CD14-positive monocyte (primary cell): ENCODE measurements around the gene EIF4E1B. TPM values are rescaled to one million over a fixed set of nuclear protein-coding genes. Genes with fewer than 3 reads are reported as not detected.

ENCODE experiments used
- DNase-seq, 3 donors: peaks; one replicate each; pipeline ENCODE4 v3.0.0-alpha.2; 2011 to 2022
- H2AFZ ChIP-seq: 2 replicates; pipeline ENCODE4 v1.6.0; 2012; ENCODE audit warnings: mild to moderate bottlenecking, low read depth, low read length, inconsistent platforms; ENCODE audit not compliant: insufficient read depth, poor library complexity, severe bottlenecking
- H3K27ac ChIP-seq, 2 donors: 1 replicate in 1 of 2; 2 replicates in 1 of 2; pipeline ENCODE4 v1.5.1; 2012 to 2013; ENCODE audit warnings: low read length in 2 of 2, control low read depth in 1 of 2, inconsistent platforms in 1 of 2, low read depth in 1 of 2, mild to moderate bottlenecking in 1 of 2
- H3K27me3 ChIP-seq, 2 donors: one replicate each; pipeline versions ENCODE4 v1.6.0 to v1.6.1; 2011 to 2013; ENCODE audit warnings: low read length in 2 of 2; ENCODE audit not compliant: control insufficient read depth in 2 of 2, insufficient read depth in 2 of 2
- H3K36me3 ChIP-seq, 2 donors: replicated peaks in 1 of 2; 1 replicate in 1 of 2; 2 replicates in 1 of 2; pipeline versions ENCODE4 v1.5.1 to v1.6.1; 2012 to 2013; ENCODE audit warnings: low read length in 2 of 2, control low read depth in 1 of 2, inconsistent platforms in 1 of 2, mild to moderate bottlenecking in 1 of 2; ENCODE audit not compliant: insufficient read depth in 2 of 2, control insufficient read depth in 1 of 2
- H3K4me1 ChIP-seq, 2 donors: 1 replicate in 1 of 2; 2 replicates in 1 of 2; pipeline versions ENCODE4 v1.5.1 to v1.6.1; 2012 to 2013; ENCODE audit warnings: low read length in 2 of 2, control low read depth in 1 of 2, inconsistent platforms in 1 of 2, mild to moderate bottlenecking in 1 of 2, moderate library complexity in 1 of 2; ENCODE audit not compliant: insufficient read depth in 2 of 2, control insufficient read depth in 1 of 2
- H3K4me2 ChIP-seq: replicated peaks from 2 replicates; pipeline ENCODE3; 2012; ENCODE audit warnings: low read length, moderate library complexity, mild to moderate bottlenecking; ENCODE audit not compliant: poor library complexity, severe bottlenecking; ENCODE audit errors: extremely low read depth
- H3K4me3 ChIP-seq, 3 experiments: fragments of 200-600 bp in 1 of 3; sonication (generic) in 1 of 3; replicated peaks in 1 of 3; 1 replicate in 2 of 3; 2 replicates in 1 of 3; pipeline ENCODE4 v1.5.1; 2011 to 2013; ENCODE audit warnings: low read length in 3 of 3, mild to moderate bottlenecking in 3 of 3, control low read depth in 2 of 3, low read depth in 2 of 3, inconsistent platforms in 1 of 3, moderate library complexity in 1 of 3
- H3K79me2 ChIP-seq: 2 replicates; pipeline ENCODE4 v1.6.0; 2012; ENCODE audit warnings: mild to moderate bottlenecking, control low read depth, inconsistent platforms, low read length, moderate library complexity; ENCODE audit not compliant: insufficient read depth
- H3K9ac ChIP-seq: 2 replicates; pipeline ENCODE4 v1.6.0; 2017; ENCODE audit warnings: low read length, mild to moderate bottlenecking; ENCODE audit not compliant: insufficient read depth, poor library complexity, severe bottlenecking
- H3K9me3 ChIP-seq, 2 donors: replicated peaks in 1 of 2; 1 replicate in 1 of 2; 2 replicates in 1 of 2; pipeline versions ENCODE4 v1.5.1 to v1.6.1; 2012 to 2013; ENCODE audit warnings: low read length in 2 of 2, control low read depth in 1 of 2; ENCODE audit not compliant: control insufficient read depth in 1 of 2, insufficient read depth in 1 of 2
- H4K20me1 ChIP-seq: 2 replicates; pipeline ENCODE4 v1.6.0; 2012; ENCODE audit warnings: mild to moderate bottlenecking, low read length, control low read depth, moderate library complexity; ENCODE audit not compliant: insufficient read depth
- H3K27ac Mint-ChIP-seq, 7 donors: one replicate each; pipeline ENCODE4 v1.8.0; 2020; ENCODE audit warnings: mild to moderate bottlenecking in 7 of 7, mixed read lengths in 7 of 7, moderate library complexity in 6 of 7, inconsistent platforms in 2 of 7
- H3K27me3 Mint-ChIP-seq, 3 donors: one replicate each; pipeline ENCODE4 v1.8.0; 2021 to 2022; ENCODE audit warnings: low read depth in 3 of 3, mild to moderate bottlenecking in 3 of 3, mixed read lengths in 3 of 3, moderate library complexity in 3 of 3, inconsistent platforms in 1 of 3
- H3K36me3 Mint-ChIP-seq, 2 donors: one replicate each; pipeline ENCODE4 v1.8.0; 2020; ENCODE audit warnings: mixed read lengths in 2 of 2, inconsistent platforms in 1 of 2, mild to moderate bottlenecking in 1 of 2
- H3K4me1 Mint-ChIP-seq: one replicate; pipeline ENCODE4 v1.8.0; 2020; ENCODE audit warnings: mild to moderate bottlenecking, mixed read lengths
- H3K4me3 Mint-ChIP-seq, 2 donors: one replicate each; pipeline ENCODE4 v1.8.0; 2020; ENCODE audit warnings: mild to moderate bottlenecking in 2 of 2, mixed read lengths in 2 of 2, moderate library complexity in 1 of 2
- H3K9me3 Mint-ChIP-seq, 7 donors: one replicate each; pipeline ENCODE4 v1.8.0; 2020 to 2022; ENCODE audit warnings: mixed read lengths in 7 of 7, mild to moderate bottlenecking in 6 of 7, moderate library complexity in 6 of 7, inconsistent platforms in 2 of 7
- WGBS: methylation state at CpG from one replicate; pipeline ENCODE4 v1.1.5; 2013; ENCODE audit warnings: missing lambda C conversion rate; ENCODE audit not compliant: insufficient coverage; 5-methylcytosine and 5-hydroxymethylcytosine counted together
- intact Hi-C, 2 donors: fragments of 100-400 bp; cut with micrococcal nuclease; formaldehyde crosslinking; loops; one replicate each; pipeline versions ENCODE4 v1.15.0 to v1.15.1; 2023
- polyA plus RNA-seq, 3 donors: library from polyadenylated mRNA; depleted of rRNA in 1 of 3; unstranded in 2 of 3; stranded (reverse) in 1 of 3; fragments of 300-500 nt in 2 of 3; fragments of >200 nt in 1 of 3; fragmentation: Illumina TruSeq in 2 of 3; gene quantifications; 1 replicate in 2 of 3; 2 replicates in 1 of 3; pipeline ENCODE4 v1.2.3, GENCODE V29; 2012 to 2021
- TF ChIP-seq, protein P1 (sequence below): fragments of 200-600 bp; IDR thresholded peaks from one replicate; pipeline ENCODE4 v1.8.0; 2022; ENCODE audit warnings: antibody characterized with exemption, mild to moderate bottlenecking

EIF4E1B gene
- polyA plus RNA-seq, 3 donors = not detected

- TF ChIP-seq, protein P1, sequence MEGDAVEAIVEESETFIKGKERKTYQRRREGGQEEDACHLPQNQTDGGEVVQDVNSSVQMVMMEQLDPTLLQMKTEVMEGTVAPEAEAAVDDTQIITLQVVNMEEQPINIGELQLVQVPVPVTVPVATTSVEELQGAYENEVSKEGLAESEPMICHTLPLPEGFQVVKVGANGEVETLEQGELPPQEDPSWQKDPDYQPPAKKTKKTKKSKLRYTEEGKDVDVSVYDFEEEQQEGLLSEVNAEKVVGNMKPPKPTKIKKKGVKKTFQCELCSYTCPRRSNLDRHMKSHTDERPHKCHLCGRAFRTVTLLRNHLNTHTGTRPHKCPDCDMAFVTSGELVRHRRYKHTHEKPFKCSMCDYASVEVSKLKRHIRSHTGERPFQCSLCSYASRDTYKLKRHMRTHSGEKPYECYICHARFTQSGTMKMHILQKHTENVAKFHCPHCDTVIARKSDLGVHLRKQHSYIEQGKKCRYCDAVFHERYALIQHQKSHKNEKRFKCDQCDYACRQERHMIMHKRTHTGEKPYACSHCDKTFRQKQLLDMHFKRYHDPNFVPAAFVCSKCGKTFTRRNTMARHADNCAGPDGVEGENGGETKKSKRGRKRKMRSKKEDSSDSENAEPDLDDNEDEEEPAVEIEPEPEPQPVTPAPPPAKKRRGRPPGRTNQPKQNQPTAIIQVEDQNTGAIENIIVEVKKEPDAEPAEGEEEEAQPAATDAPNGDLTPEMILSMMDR = no peak
- no peak overlapping the region for H3K4me3 ChIP-seq
- H3K4me3 Mint-ChIP-seq = no peak overlapping the region
- DNase-seq = no peak
- peaks cover 6 to 20% (median 13%) of the 10 kb centered on the region in 3 donors for H3K27me3 Mint-ChIP-seq
- WGBS = 72% methylated on average over 4 of the region's 4 CpGs
- no peak overlapping the region for H3K9ac ChIP-seq
- no peaks in the 10 kb centered on the region for H3K36me3 ChIP-seq
- H3K27me3 ChIP-seq = peaks cover 0 to 2% of the 10 kb centered on the region in 2 donors
- H3K36me3 Mint-ChIP-seq = no peaks in the 10 kb centered on the region
- no peaks in the 10 kb centered on the region for H3K9me3 ChIP-seq
- H3K4me2 ChIP-seq = no peak overlapping the region
- H3K4me1 Mint-ChIP-seq = no peaks in the 10 kb centered on the region
- no peaks in the 10 kb centered on the region for H3K79me2 ChIP-seq
- no peak overlapping the region for H3K27ac ChIP-seq
- H3K27ac Mint-ChIP-seq = peak overlapping the region in 1 of 7 donors; percentile 28
- H3K9me3 Mint-ChIP-seq = peaks cover 0 to 6% (median 5%) of the 10 kb centered on the region in 7 donors
- intact Hi-C loops = no loop called here
- H4K20me1 ChIP-seq = no peaks in the 10 kb centered on the region
- no peak overlapping the region for H2AFZ ChIP-seq
- no peaks in the 10 kb centered on the region for H3K4me1 ChIP-seq
Measured at GRCh38 chr5:176639981-176640380, 9.5 kb downstream of the EIF4E1B start.

GRCh38 chr5:176640616-176641015, 10.1 kb downstream of the EIF4E1B start:
- intact Hi-C loops = no loop called here
- WGBS = 95% methylated on average over 3 of the region's 4 CpGs
- H3K4me1 Mint-ChIP-seq = no peaks in the 10 kb centered on the region
- no peak overlapping the region for H3K4me2 ChIP-seq
- no peaks in the 10 kb centered on the region for H4K20me1 ChIP-seq
- TF ChIP-seq, protein P1 = no peak
- no peaks in the 10 kb centered on the region for H3K9me3 ChIP-seq
- no peak overlapping the region for H3K9ac ChIP-seq
- H3K36me3 ChIP-seq = no peaks in the 10 kb centered on the region
- H3K4me3 Mint-ChIP-seq = peak overlapping the region in 1 of 2 donors; percentile 1
- H3K27ac Mint-ChIP-seq = no peak overlapping the region
- DNase-seq = no peak
- H3K27me3 Mint-ChIP-seq = peaks cover 4 to 13% (median 10%) of the 10 kb centered on the region in 3 donors
- H3K79me2 ChIP-seq = no peaks in the 10 kb centered on the region
- H3K4me1 ChIP-seq = no peaks in the 10 kb centered on the region
- H2AFZ ChIP-seq = no peak overlapping the region
- H3K27me3 ChIP-seq = no peaks in the 10 kb centered on the region
- H3K27ac ChIP-seq = no peak overlapping the region
- H3K9me3 Mint-ChIP-seq = peaks cover 0 to 3% (median 0%) of the 10 kb centered on the region in 7 donors
- no peaks in the 10 kb centered on the region for H3K36me3 Mint-ChIP-seq
- H3K4me3 ChIP-seq = no peak overlapping the region
